B cell (primary cell): ENCODE data around the gene CDC42EP4. TPM values are rescaled to one million over a fixed set of nuclear protein-coding genes. Genes with fewer than 3 reads are reported as not detected.

Source experiments
- ATAC-seq: fragments of 200-7000 bp; cut with Tn5 transposase; one replicate; pipeline ENCODE4 v1.10.0; 2021; ENCODE audit warnings: low read depth, mild to moderate bottlenecking, moderate number of reproducible peaks, moderate library complexity
- CTCF ChIA-PET: fragments of 350-600 bp; sonication (Branson Sonifier 250); formaldehyde crosslinking; loops from one replicate; lab custom pipeline; 2021; ENCODE audit warnings: antibody characterized with exemption, inconsistent platforms; lab: Charles Lee
- POLR2A ChIA-PET: fragments of 350-600 bp; sonication (Branson Sonifier 250); formaldehyde crosslinking; loops from one replicate; lab custom pipeline; 2021; ENCODE audit warnings: antibody characterized with exemption; lab: Charles Lee
- DNase-seq: peaks from one replicate; pipeline ENCODE4 v3.0.0; 2013
- H2AFZ ChIP-seq: 2 replicates; pipeline ENCODE4 v1.6.1; 2012; ENCODE audit warnings: mild to moderate bottlenecking, low read depth, low read length; ENCODE audit not compliant: insufficient read depth, poor library complexity, severe bottlenecking
- H3K27ac ChIP-seq, 2 donors: 1 replicate in 1 of 2; 2 replicates in 1 of 2; pipeline ENCODE4 v1.5.1; 2012 to 2013; ENCODE audit warnings: low read length in 2 of 2, mild to moderate bottlenecking in 2 of 2, moderate library complexity in 1 of 2
- H3K27me3 ChIP-seq, 4 experiments: fragments of 200-600 bp in 1 of 4; sonication (generic) in 1 of 4; replicated peaks in 1 of 4; 1 replicate in 2 of 4; 2 replicates in 2 of 4; pipeline versions ENCODE4 v1.6.1 to v1.7.0; 2013 to 2016; ENCODE audit warnings: low read length in 3 of 4, mild to moderate bottlenecking in 2 of 4, mixed read lengths in 1 of 4, moderate library complexity in 1 of 4; ENCODE audit not compliant: insufficient read depth in 4 of 4, control insufficient read depth in 3 of 4; ENCODE audit errors: control extremely low read depth in 1 of 4
- H3K36me3 ChIP-seq, 2 experiments: replicated peaks in 1 of 2; 1 replicate in 1 of 2; 2 replicates in 1 of 2; pipeline versions ENCODE4 v1.6.1 to v1.7.1; 2013; ENCODE audit warnings: low read length in 1 of 2; ENCODE audit not compliant: insufficient read depth in 2 of 2, control insufficient read depth in 1 of 2; ENCODE audit errors: control extremely low read depth in 1 of 2, extremely low read depth in 1 of 2
- H3K4me1 ChIP-seq, 2 donors: fragments of 200-600 bp in 1 of 2; sonication (generic) in 1 of 2; 1 replicate in 1 of 2; 2 replicates in 1 of 2; pipeline versions ENCODE4 v1.5.1 to v1.6.1; 2013 to 2017; ENCODE audit warnings: low read length in 2 of 2; ENCODE audit not compliant: control insufficient read depth in 2 of 2, insufficient read depth in 2 of 2
- H3K4me2 ChIP-seq: replicated peaks from 2 replicates; pipeline ENCODE3; 2012; ENCODE audit warnings: mild to moderate bottlenecking, low read depth, low read length; ENCODE audit not compliant: poor library complexity, severe bottlenecking
- H3K4me3 ChIP-seq, 5 experiments: fragments of 200-600 bp in 1 of 5; sonication (generic) in 1 of 5; 1 replicate in 3 of 5; 2 replicates in 2 of 5; pipeline versions ENCODE4 v1.5.1 to v1.7.0; 2011 to 2016; ENCODE audit warnings: low read length in 4 of 5, mild to moderate bottlenecking in 4 of 5, low read depth in 2 of 5, control low read depth in 1 of 5, moderate library complexity in 1 of 5; ENCODE audit not compliant: insufficient read depth in 1 of 5; ENCODE audit errors: control extremely low read depth in 1 of 5, extremely low read depth in 1 of 5
- H3K79me2 ChIP-seq: fragments of 200-600 bp; sonication (generic); one replicate; pipeline ENCODE4 v1.6.0; 2016; ENCODE audit warnings: low read length; ENCODE audit not compliant: control insufficient read depth, insufficient read depth
- H3K9ac ChIP-seq: fragments of 200-600 bp; sonication (generic); 2 replicates; pipeline ENCODE4 v1.6.1; 2017; ENCODE audit warnings: mild to moderate bottlenecking, low read length, moderate library complexity
- H3K9me3 ChIP-seq, 3 donors: one replicate each; pipeline versions ENCODE4 v1.6.1 to v1.7.1; 2013; ENCODE audit warnings: low read length in 2 of 3; ENCODE audit not compliant: control insufficient read depth in 2 of 3, insufficient read depth in 1 of 3; ENCODE audit errors: control extremely low read depth in 1 of 3
- H4K20me1 ChIP-seq: 2 replicates; pipeline ENCODE4 v1.6.0; 2012; ENCODE audit warnings: mild to moderate bottlenecking, low read length; ENCODE audit not compliant: insufficient read depth, control insufficient read depth, poor library complexity, severe bottlenecking
- H3K27ac Mint-ChIP-seq: one replicate; pipeline ENCODE4 v1.8.0; 2021; ENCODE audit warnings: mixed read lengths
- H3K27me3 Mint-ChIP-seq: one replicate; pipeline ENCODE4 v1.8.0; 2021; ENCODE audit warnings: mixed read lengths
- H3K4me1 Mint-ChIP-seq: one replicate; pipeline ENCODE4 v1.8.0; 2021; ENCODE audit warnings: mixed read lengths
- H3K4me3 Mint-ChIP-seq: one replicate; pipeline ENCODE4 v1.8.0; 2021; ENCODE audit warnings: mixed read lengths
- H3K9me3 Mint-ChIP-seq: one replicate; pipeline ENCODE4 v1.8.0; 2022; ENCODE audit warnings: mixed read lengths; ENCODE audit not compliant: insufficient read depth
- CTCF ChIP-seq: fragments of 200-600 bp; IDR thresholded peaks from one replicate; pipeline ENCODE4 v1.8.0; 2022; ENCODE audit warnings: antibody characterized with exemption, mild to moderate bottlenecking
- EZH2 ChIP-seq: IDR thresholded peaks from 2 replicates; pipeline ENCODE4 v1.6.1; 2012; ENCODE audit warnings: borderline replicate concordance, low read depth, mild to moderate bottlenecking, moderate library complexity, low read length; ENCODE audit not compliant: insufficient read depth, poor library complexity, severe bottlenecking
- WGBS: methylation state at CpG from one replicate; pipeline ENCODE4 v1.1.5; 2013; ENCODE audit warnings: missing lambda C conversion rate; ENCODE audit not compliant: insufficient coverage; 5-methylcytosine and 5-hydroxymethylcytosine counted together
- intact Hi-C: fragments of 100-400 bp; cut with micrococcal nuclease; formaldehyde crosslinking; loops from one replicate; pipeline ENCODE4 v1.10.0; 2022
- polyA plus RNA-seq: library from polyadenylated mRNA; depleted of rRNA; stranded (reverse); fragments of >200 nt; gene quantifications from 2 replicates; pipeline ENCODE4 v1.2.3, GENCODE V29; 2012
- total RNA-seq, 2 donors: library from RNA; stranded (reverse); fragments of 120-200 nt in 1 of 2; gene quantifications; 1 replicate in 1 of 2; 2 replicates in 1 of 2; pipeline versions ENCODE4 v1.2.3 to v1.2.4, GENCODE V29; 2013 to 2022

CDC42EP4 gene
- total and polyA plus RNA-seq, 2 donors (not counting 1 experiment from before 2014, with no cell fraction given): 0.79 to 2.0 TPM

- Mint-ChIP-seq H3K9me3 (no peaks in the 10 kb centered on the region), H3K4me1 (peaks cover 13% of the 10 kb centered on the region), H3K4me3 (no peak overlapping the region), H3K27me3 (peaks cover 24% of the 10 kb centered on the region), H3K27ac (no peak overlapping the region)
- no peaks in the 10 kb centered on the region for H3K79me2 ChIP-seq
- H3K27me3 ChIP-seq: peaks cover 0 to 3% (median 0%) of the 10 kb centered on the region in 4 experiments
- CTCF ChIA-PET: no interaction called here
- TF ChIP-seq EZH2 (no peak), CTCF (no peak)
- peaks cover 0 to 13% of the 10 kb centered on the region in 2 donors for H3K4me1 ChIP-seq
- peaks cover 0 to 3% (median 0%) of the 10 kb centered on the region in 3 donors for H3K9me3 ChIP-seq
- POLR2A ChIA-PET: no interaction called here
- H3K27ac ChIP-seq: no peak overlapping the region
- H3K36me3 ChIP-seq: no peaks in the 10 kb centered on the region
- H3K9ac ChIP-seq: no peak overlapping the region
- no peak overlapping the region for H3K4me2 ChIP-seq
- no peak overlapping the region for H3K4me3 ChIP-seq
- DNase-seq: no peak
- H4K20me1 ChIP-seq: no peaks in the 10 kb centered on the region
- WGBS: 95% methylated on average over 10 of the region's 12 CpGs
- intact Hi-C loops: no loop called here
- ATAC-seq: no peak
- H2AFZ ChIP-seq: no peak overlapping the region
Measured at GRCh38 chr17:73292031-73292531, 19.7 kb downstream of the CDC42EP4 start.

GRCh38 chr17:73291260-73291801 is 20.5 kb downstream of the CDC42EP4 start:
- H3K27ac Mint-ChIP-seq: no peak overlapping the region
- Histone ChIP-seq H3K9me3 (peaks cover 0 to 3% (median 0%) of the 10 kb centered on the region in 3 donors), H3K79me2 (no peaks in the 10 kb centered on the region), H3K27me3 (peaks cover 0 to 3% (median 0%) of the 10 kb centered on the region in 4 experiments), H3K27ac (no peak overlapping the region), H3K36me3 (no peaks in the 10 kb centered on the region), H3K4me1 (peaks cover 0 to 13% of the 10 kb centered on the region in 2 donors), H2AFZ (no peak overlapping the region), H3K9ac (no peak overlapping the region), H4K20me1 (no peaks in the 10 kb centered on the region), H3K4me2 (no peak overlapping the region), H3K4me3 (no peak overlapping the region)
- no peak for ATAC-seq
- H3K4me3 Mint-ChIP-seq: no peak overlapping the region
- WGBS: 32% methylated on average over 6 of the region's 8 CpGs
- H3K9me3 Mint-ChIP-seq: no peaks in the 10 kb centered on the region
- DNase-seq: no peak
- ChIA-PET POLR2A (no interaction called here), CTCF (no interaction called here)
- no peak for TF ChIP-seq EZH2
- TF ChIP-seq CTCF: no peak
- H3K4me1 Mint-ChIP-seq: peaks cover 13% of the 10 kb centered on the region
- peaks cover 29% of the 10 kb centered on the region for H3K27me3 Mint-ChIP-seq
- intact Hi-C loops: no loop called here
